ENCODE measurements around the gene RELN.
"Not testable (repeated sequence)": the region's sequence is repeated elsewhere in the genome, so short reads cannot be mapped to it uniquely, and the experiment has no call there.

Gene RELN

GRCh38 chr7:103824251-103824650 is 165.2 kb downstream of the RELN start:
- DNase-seq, result no peak

- DNase-seq, result no peak
Observed at GRCh38 chr7:103823084-103823483, 166.4 kb downstream of the RELN start.

GRCh38 chr7:103821092-103821491 is 168.4 kb downstream of the RELN start:
- no peak for DNase-seq

- DNase-seq, result not testable (repeated sequence)
Observed at GRCh38 chr7:103815972-103816371, 173.5 kb downstream of the RELN start.

GRCh38 chr7:103813970-103814369 is 175.5 kb downstream of the RELN start:
- no peak for DNase-seq

- DNase-seq, result no peak
Observed at GRCh38 chr7:103811997-103812396, 177.5 kb downstream of the RELN start.

GRCh38 chr7:103811290-103811689 is 178.2 kb downstream of the RELN start:
- DNase-seq, result no peak

GRCh38 chr7:103810112-103810744 is 179.2 kb downstream of the RELN start:
- DNase-seq, result no peak

GRCh38 chr7:103809229-103809994 is 180.0 kb downstream of the RELN start:
- DNase-seq, result no peak

- DNase-seq, result no peak
Observed at GRCh38 chr7:103805346-103805745, 184.1 kb downstream of the RELN start.

- DNase-seq, result no peak
Observed at GRCh38 chr7:103803631-103804030, 185.8 kb downstream of the RELN start.

GRCh38 chr7:103799298-103799697 is 190.2 kb downstream of the RELN start:
- DNase-seq, result no peak

GRCh38 chr7:103797647-103798307 is 191.7 kb downstream of the RELN start:
- no peak for DNase-seq

GRCh38 chr7:103796327-103796962 is 193.0 kb downstream of the RELN start:
- DNase-seq, result no peak

GRCh38 chr7:103795787-103796186 is 193.7 kb downstream of the RELN start:
- no peak for DNase-seq

GRCh38 chr7:103795107-103795506 is 194.4 kb downstream of the RELN start:
- no peak for DNase-seq

- no peak for DNase-seq
Observed at GRCh38 chr7:103794424-103794823, 195.0 kb downstream of the RELN start.

GRCh38 chr7:103793614-103794013 is 195.8 kb downstream of the RELN start:
- DNase-seq, result no peak

GRCh38 chr7:103791894-103792293 is 197.6 kb downstream of the RELN start:
- no peak for DNase-seq

GRCh38 chr7:103787041-103787440 is 202.4 kb downstream of the RELN start:
- DNase-seq, result not testable (repeated sequence)

- DNase-seq, result no peak
Observed at GRCh38 chr7:103784646-103785286, 204.7 kb downstream of the RELN start.

- DNase-seq, result no peak
Observed at GRCh38 chr7:103781409-103781808, 208.0 kb downstream of the RELN start.

GRCh38 chr7:103780561-103780960 is 208.9 kb downstream of the RELN start:
- not testable (repeated sequence) for DNase-seq

All from stimulated activated CD4-positive, alpha-beta T cell treated with anti-CD3 and anti-CD28 coated beads, Interleukin-4, amount 100 ng/mL, for 4 hours (primary cell).